Measurements from ENCODE around the gene DMBT1. TPM values are rescaled to one million over a fixed set of nuclear protein-coding genes. Genes with fewer than 3 reads are reported as not detected.
"Not testable (repeated sequence)": the region's sequence is repeated elsewhere in the genome, so short reads cannot be mapped to it uniquely, and the experiment has no call there.

Gene DMBT1
- total RNA-seq, 2 experiments from 2014 or later: not detected

- ChIA-PET CTCF (no interaction called here), POLR2A (no interaction called here)
Measured at GRCh38 chr10:122570920-122571319, 10.4 kb downstream of the DMBT1 start.

- ChIA-PET POLR2A (no interaction called here), CTCF (no interaction called here)
Measured at GRCh38 chr10:122571892-122572291, 11.3 kb downstream of the DMBT1 start.

GRCh38 chr10:122575776-122576175 lies 15.2 kb downstream of the DMBT1 start:
- ChIA-PET CTCF (no interaction called here), POLR2A (no interaction called here)

- ChIA-PET POLR2A (no interaction called here), CTCF (no interaction called here)
Measured at GRCh38 chr10:122576291-122576690, 15.7 kb downstream of the DMBT1 start.

GRCh38 chr10:122577311-122577885 lies 16.8 kb downstream of the DMBT1 start:
- POLR2A ChIA-PET: no interaction called here

GRCh38 chr10:122586070-122586469 lies 25.5 kb downstream of the DMBT1 start:
- CTCF ChIA-PET, POLR2A ChIA-PET: not testable (repeated sequence)

More at GRCh38 chr10:122577311-122577885, 16.8 kb downstream of the DMBT1 start:
- CTCF ChIA-PET: no interaction called here

- POLR2A ChIA-PET: no interaction called here
Measured at GRCh38 chr10:122587098-122587760, 26.7 kb downstream of the DMBT1 start.

GRCh38 chr10:122588381-122588780 lies 27.8 kb downstream of the DMBT1 start:
- ChIA-PET CTCF (no interaction called here), POLR2A (no interaction called here)

More at GRCh38 chr10:122587098-122587760, 26.7 kb downstream of the DMBT1 start:
- CTCF ChIA-PET: no interaction called here

- POLR2A ChIA-PET: no interaction called here
- CTCF ChIA-PET: no interaction called here
Measured at GRCh38 chr10:122590153-122590552, 29.6 kb downstream of the DMBT1 start.

- CTCF ChIA-PET: no interaction called here
- POLR2A ChIA-PET: no interaction called here
Measured at GRCh38 chr10:122591736-122592135, 31.2 kb downstream of the DMBT1 start.

GRCh38 chr10:122592161-122592560 lies 31.6 kb downstream of the DMBT1 start:
- CTCF ChIA-PET: no interaction called here
- POLR2A ChIA-PET: no interaction called here

GRCh38 chr10:122617476-122618270 lies 57.1 kb downstream of the DMBT1 start:
- ChIA-PET POLR2A (no interaction called here), CTCF (no interaction called here)

- ChIA-PET POLR2A (no interaction called here), CTCF (no interaction called here)
Measured at GRCh38 chr10:122618461-122619165, 58.1 kb downstream of the DMBT1 start.

- CTCF ChIA-PET, POLR2A ChIA-PET: not testable (repeated sequence)
Measured at GRCh38 chr10:122620961-122621360, 60.4 kb downstream of the DMBT1 start.

- POLR2A ChIA-PET: no interaction called here
- CTCF ChIA-PET: no interaction called here
Measured at GRCh38 chr10:122624546-122624945, 64.0 kb downstream of the DMBT1 start.

- CTCF ChIA-PET: no interaction called here
- POLR2A ChIA-PET: no interaction called here
Measured at GRCh38 chr10:122630526-122630925, 70.0 kb downstream of the DMBT1 start.

- ChIA-PET CTCF (no interaction called here), POLR2A (no interaction called here)
Measured at GRCh38 chr10:122632031-122632430, 71.5 kb downstream of the DMBT1 start.

- CTCF ChIA-PET: no interaction called here
Measured at GRCh38 chr10:122632576-122632975, 72.0 kb downstream of the DMBT1 start.

GRCh38 chr10:122636953-122637352 lies 76.4 kb downstream of the DMBT1 start:
- CTCF ChIA-PET: no interaction called here

More at GRCh38 chr10:122632576-122632975, 72.0 kb downstream of the DMBT1 start:
- POLR2A ChIA-PET: no interaction called here

GRCh38 chr10:122637376-122637775 lies 76.8 kb downstream of the DMBT1 start:
- ChIA-PET CTCF (no interaction called here), POLR2A (no interaction called here)

More at GRCh38 chr10:122636953-122637352, 76.4 kb downstream of the DMBT1 start:
- POLR2A ChIA-PET: no interaction called here

- ChIA-PET POLR2A (no interaction called here), CTCF (no interaction called here)
Measured at GRCh38 chr10:122638106-122638505, 77.6 kb downstream of the DMBT1 start.

Data from activated CD8-positive, alpha-beta memory T cell treated with anti-CD3 and anti-CD28 coated beads for 36 hours (primary cell).